MM.1S (cell line): ENCODE data around the gene CDC42.

Source experiments
- DNase-seq: peaks from one replicate; pipeline ENCODE4 v3.0.0-alpha.2; 2015
- H2AFZ ChIP-seq: fragments of 300-600 bp; sonication (generic); 2 replicates; pipeline ENCODE4 v1.6.0; 2016; ENCODE audit warnings: antibody characterized with exemption, low read length
- H3F3A ChIP-seq: fragments of 300-600 bp; sonication (generic); 2 replicates; pipeline ENCODE4 v1.6.1; 2016; ENCODE audit warnings: mild to moderate bottlenecking, antibody characterized with exemption, low read length, moderate library complexity, mixed read lengths; ENCODE audit not compliant: insufficient read depth
- H3K27ac ChIP-seq: fragments of 300-600 bp; sonication (generic); 2 replicates; pipeline ENCODE4 v1.5.1; 2016; ENCODE audit warnings: mild to moderate bottlenecking, low read length
- H3K27me3 ChIP-seq: fragments of 300-600 bp; sonication (generic); replicated peaks from 2 replicates; pipeline ENCODE4 v1.6.0; 2016; ENCODE audit warnings: low read length; ENCODE audit not compliant: insufficient read depth
- H3K36me3 ChIP-seq: fragments of 300-600 bp; sonication (generic); replicated peaks from 2 replicates; pipeline ENCODE4 v1.6.1; 2016; ENCODE audit warnings: mild to moderate bottlenecking, low read length, mixed read lengths; ENCODE audit not compliant: insufficient read depth
- H3K4me1 ChIP-seq: fragments of 300-600 bp; sonication (generic); 2 replicates; pipeline ENCODE4 v1.6.1; 2016; ENCODE audit warnings: low read length, mixed read lengths
- H3K4me2 ChIP-seq: fragments of 300-600 bp; sonication (generic); 2 replicates; pipeline ENCODE4 v1.6.0; 2016; ENCODE audit warnings: low read depth, low read length
- H3K4me3 ChIP-seq: fragments of 300-600 bp; sonication (generic); 2 replicates; pipeline ENCODE4 v1.5.1; 2016; ENCODE audit warnings: low read length, mixed read lengths
- H3K79me2 ChIP-seq: fragments of 300-600 bp; sonication (generic); 2 replicates; pipeline ENCODE4 v1.6.1; 2016; ENCODE audit warnings: mixed run types, low read length, mixed read lengths
- H3K9ac ChIP-seq: fragments of 300-600 bp; sonication (generic); 2 replicates; pipeline ENCODE4 v1.6.1; 2016; ENCODE audit warnings: low read length, mixed read lengths
- H3K9me2 ChIP-seq: fragments of 300-600 bp; sonication (generic); replicated peaks from 2 replicates; pipeline ENCODE4 v1.6.1; 2016; ENCODE audit warnings: mild to moderate bottlenecking, low read length, mixed read lengths; ENCODE audit not compliant: insufficient read depth
- H3K9me3 ChIP-seq: fragments of 300-600 bp; sonication (generic); replicated peaks from 2 replicates; pipeline ENCODE4 v1.6.1; 2016; ENCODE audit warnings: mild to moderate bottlenecking, low read length, mixed read lengths; ENCODE audit not compliant: insufficient read depth
- H4K20me1 ChIP-seq: fragments of 300-600 bp; sonication (generic); 2 replicates; pipeline ENCODE4 v1.6.1; 2016; ENCODE audit warnings: mild to moderate bottlenecking, low read length, moderate library complexity, mixed read lengths; ENCODE audit not compliant: insufficient read depth
- EZH2 ChIP-seq: fragments of 300-600 bp; sonication (generic); optimal IDR thresholded peaks from 2 replicates; pipeline ENCODE3; 2017; ENCODE audit warnings: low read depth, mild to moderate bottlenecking, antibody characterized with exemption, low read length, mixed read lengths
- EZH2phosphoT487 ChIP-seq: fragments of 300-600 bp; sonication (generic); IDR thresholded peaks from 2 replicates; pipeline ENCODE4 v1.6.1; 2018; ENCODE audit warnings: antibody characterized with exemption, low read length
- TF ChIP-seq, protein P1 (sequence below): fragments of 300-600 bp; sonication (generic); IDR thresholded peaks from 2 replicates; pipeline ENCODE4 v1.5.1; 2016; ENCODE audit warnings: antibody characterized with exemption, low read length, mixed read lengths

Gene CDC42

DNA sequence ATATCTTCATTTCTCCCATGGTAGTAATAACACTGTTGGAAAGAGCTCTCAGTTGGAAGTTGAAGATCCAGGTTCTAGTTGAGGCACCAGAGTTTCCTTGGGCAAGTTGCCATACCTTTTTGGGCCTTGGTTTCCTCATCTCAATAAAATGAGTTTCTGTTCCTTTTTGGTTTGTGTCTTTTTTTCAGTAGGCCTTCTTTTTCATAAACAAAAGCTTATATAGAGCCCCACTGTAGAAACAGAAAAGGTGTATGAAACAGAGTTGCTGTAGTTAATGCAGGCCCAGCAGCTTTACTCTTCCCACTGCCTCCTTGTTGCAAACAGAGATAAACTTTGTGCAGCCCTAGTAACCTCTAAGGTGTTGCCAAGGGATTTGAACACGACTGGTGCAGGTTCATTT is 48.7 kb downstream of the CDC42 start:
- TF ChIP-seq EZH2phosphoT487, result no peak
- TF ChIP-seq, protein P1, sequence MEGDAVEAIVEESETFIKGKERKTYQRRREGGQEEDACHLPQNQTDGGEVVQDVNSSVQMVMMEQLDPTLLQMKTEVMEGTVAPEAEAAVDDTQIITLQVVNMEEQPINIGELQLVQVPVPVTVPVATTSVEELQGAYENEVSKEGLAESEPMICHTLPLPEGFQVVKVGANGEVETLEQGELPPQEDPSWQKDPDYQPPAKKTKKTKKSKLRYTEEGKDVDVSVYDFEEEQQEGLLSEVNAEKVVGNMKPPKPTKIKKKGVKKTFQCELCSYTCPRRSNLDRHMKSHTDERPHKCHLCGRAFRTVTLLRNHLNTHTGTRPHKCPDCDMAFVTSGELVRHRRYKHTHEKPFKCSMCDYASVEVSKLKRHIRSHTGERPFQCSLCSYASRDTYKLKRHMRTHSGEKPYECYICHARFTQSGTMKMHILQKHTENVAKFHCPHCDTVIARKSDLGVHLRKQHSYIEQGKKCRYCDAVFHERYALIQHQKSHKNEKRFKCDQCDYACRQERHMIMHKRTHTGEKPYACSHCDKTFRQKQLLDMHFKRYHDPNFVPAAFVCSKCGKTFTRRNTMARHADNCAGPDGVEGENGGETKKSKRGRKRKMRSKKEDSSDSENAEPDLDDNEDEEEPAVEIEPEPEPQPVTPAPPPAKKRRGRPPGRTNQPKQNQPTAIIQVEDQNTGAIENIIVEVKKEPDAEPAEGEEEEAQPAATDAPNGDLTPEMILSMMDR, result no peak
- no peak for TF ChIP-seq EZH2
- Histone ChIP-seq H3K27me3 (no peaks in the 10 kb centered on the region), H2AFZ (no peak overlapping the region), H3K27ac (peak overlapping the region; percentile 17; the same call in 1 of the 2 replicates), H3K9me2 (no peaks in the 10 kb centered on the region), H3K79me2 (peaks cover 5% of the 10 kb centered on the region; the same call in 1 of the 2 replicates), H3K9ac (no peak overlapping the region), H3K9me3 (no peaks in the 10 kb centered on the region), H4K20me1 (peaks cover 16% of the 10 kb centered on the region; the same call in 1 of the 2 replicates), H3K36me3 (no peaks in the 10 kb centered on the region), H3K4me3 (no peak overlapping the region), H3F3A (peaks cover 14% of the 10 kb centered on the region), H3K4me1 (peaks cover 26% of the 10 kb centered on the region), H3K4me2 (no peak overlapping the region)
- no peak for DNase-seq

DNA sequence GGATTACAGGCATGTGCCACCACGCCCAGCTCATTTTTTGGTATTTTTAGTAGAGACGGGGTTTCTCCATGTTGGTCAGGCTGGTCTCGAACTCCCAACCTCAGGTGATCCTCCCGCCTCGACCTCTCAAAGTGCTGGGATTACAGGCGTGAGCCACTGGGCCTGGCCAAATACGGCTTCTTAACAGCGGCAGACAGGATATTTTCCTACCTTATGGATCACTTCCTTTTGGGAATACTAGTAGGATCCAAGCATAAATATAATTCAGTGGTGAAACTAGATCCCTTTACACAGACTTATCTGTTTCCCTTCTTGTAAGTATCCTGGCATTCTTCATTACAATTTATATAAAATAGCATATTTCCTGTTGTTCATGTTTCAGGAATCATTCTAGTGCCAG is 49.5 kb downstream of the CDC42 start:
- no peaks in the 10 kb centered on the region for H3K36me3 ChIP-seq
- H3K9me2 ChIP-seq, result no peaks in the 10 kb centered on the region
- DNase-seq, result no peak
- peaks cover 16% of the 10 kb centered on the region; the same call in 1 of the 2 replicates for H4K20me1 ChIP-seq
- H3K9me3 ChIP-seq, result no peaks in the 10 kb centered on the region
- no peak overlapping the region for H2AFZ ChIP-seq
- peaks cover 26% of the 10 kb centered on the region for H3K4me1 ChIP-seq
- no peak for TF ChIP-seq EZH2
- TF ChIP-seq, protein P1, result no peak
- no peak for TF ChIP-seq EZH2phosphoT487
- H3K27ac ChIP-seq, result no peak overlapping the region
- no peaks in the 10 kb centered on the region for H3K27me3 ChIP-seq
- H3K4me2 ChIP-seq, result no peak overlapping the region
- no peak overlapping the region for H3K9ac ChIP-seq
- no peaks in the 10 kb centered on the region for H3K79me2 ChIP-seq
- H3K4me3 ChIP-seq, result no peak overlapping the region
- peaks cover 14% of the 10 kb centered on the region for H3F3A ChIP-seq

DNA sequence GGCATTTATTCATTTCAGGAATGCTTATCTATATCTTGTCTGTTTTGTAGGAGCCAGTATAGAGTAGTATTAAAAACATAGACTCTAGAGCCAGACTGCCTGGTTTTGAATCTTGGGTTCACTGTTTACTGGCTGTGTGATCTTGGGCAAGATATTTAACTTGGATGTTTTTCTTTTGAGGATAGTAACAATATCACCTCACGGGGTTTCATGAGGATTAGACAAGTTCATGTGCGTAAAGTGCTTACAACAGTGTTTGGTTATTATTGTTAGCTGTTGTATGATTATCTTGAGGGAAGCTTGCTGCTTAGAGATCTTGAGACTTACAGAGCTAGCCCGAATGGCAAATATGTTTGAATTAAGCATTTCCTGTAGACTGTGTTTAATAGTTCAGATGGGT is 50.2 kb downstream of the CDC42 start:
- Histone ChIP-seq H3K4me3 (no peak overlapping the region), H3K27ac (no peak overlapping the region), H3K4me1 (peaks cover 26% of the 10 kb centered on the region), H3K9ac (no peak overlapping the region), H3K79me2 (no peaks in the 10 kb centered on the region), H2AFZ (no peak overlapping the region), H4K20me1 (peaks cover 16% of the 10 kb centered on the region; the same call in 1 of the 2 replicates), H3K36me3 (no peaks in the 10 kb centered on the region), H3K4me2 (no peak overlapping the region), H3K9me3 (no peaks in the 10 kb centered on the region), H3K27me3 (no peaks in the 10 kb centered on the region), H3F3A (peaks cover 14% of the 10 kb centered on the region), H3K9me2 (no peaks in the 10 kb centered on the region)
- TF ChIP-seq, protein P1, result no peak
- TF ChIP-seq EZH2, result no peak
- no peak for TF ChIP-seq EZH2phosphoT487
- no peak for DNase-seq
